GM21825 (cell line): Measurements from ENCODE around the gene NRM.
"Not testable (repeated sequence)": the region's sequence is repeated elsewhere in the genome, so short reads cannot be mapped to it uniquely, and the experiment has no call there.

Experiments used
- ATAC-seq: cut with Tn5 transposase; IDR thresholded peaks from one replicate; pipeline ENCODE4 v1.9.1; 2021; ENCODE audit warnings: mild to moderate bottlenecking, moderate library complexity; ENCODE audit not compliant: unreplicated experiment

Gene NRM

GRCh38 chr6:30721198-30722024, 30.6 kb upstream of the NRM start:
- ATAC-seq: peak; percentile 34

- no peak for ATAC-seq
Observed at GRCh38 chr6:30720738-30721197, 30.0 kb upstream of the NRM start.

GRCh38 chr6:30719791-30720737, 29.3 kb upstream of the NRM start, which contains the start of gene TUBB:
Gene TUBB (plus strand): TSS chr6:30720352. CDS start chr6:30720507, 155 bp downstream.
- ATAC-seq: peak; percentile 38

- no peak for ATAC-seq
Observed at GRCh38 chr6:30719356-30719755, 28.6 kb upstream of the NRM start.

- not testable (repeated sequence) for ATAC-seq
Observed at GRCh38 chr6:30717845-30718720, 27.3 kb upstream of the NRM start.

- peak; percentile 56 for ATAC-seq
Observed at GRCh38 chr6:30717129-30717844, 26.5 kb upstream of the NRM start, which contains the start of gene MDC1. Gene MDC1 (minus strand): TSS chr6:30717281. CDS start chr6:30715175, 2,106 bp downstream.

- ATAC-seq: no peak
Observed at GRCh38 chr6:30716879-30717128, 26.0 kb upstream of the NRM start.

- no peak for ATAC-seq
Observed at GRCh38 chr6:30714263-30714662, 23.5 kb upstream of the NRM start.

GRCh38 chr6:30712441-30712945, 21.7 kb upstream of the NRM start:
- no peak for ATAC-seq

GRCh38 chr6:30711758-30712380, 21.1 kb upstream of the NRM start:
- ATAC-seq: no peak

- no peak for ATAC-seq
Observed at GRCh38 chr6:30709101-30709868, 18.5 kb upstream of the NRM start.

- ATAC-seq: no peak
Observed at GRCh38 chr6:30707281-30707850, 16.6 kb upstream of the NRM start.

- no peak for ATAC-seq
Observed at GRCh38 chr6:30705620-30706019, 14.8 kb upstream of the NRM start.

GRCh38 chr6:30703821-30704220, 13.0 kb upstream of the NRM start:
- no peak for ATAC-seq

GRCh38 chr6:30703011-30703410, 12.2 kb upstream of the NRM start:
- no peak for ATAC-seq

GRCh38 chr6:30700340-30700739, 9.6 kb upstream of the NRM start:
- ATAC-seq: no peak

- no peak for ATAC-seq
Observed at GRCh38 chr6:30696432-30696831, 5.6 kb upstream of the NRM start.

GRCh38 chr6:30691208-30691847, 544 bp upstream of the NRM start:
- no peak for ATAC-seq
